GM12878 (cell line): ENCODE measurements around the gene FALEC. TPM values are rescaled to one million over a fixed set of nuclear protein-coding genes. Genes with fewer than 3 reads are reported as not detected.

Experiments used
- ATAC-seq: fragments of 200-7000 bp; cut with Tn5 transposase; 3 replicates; pipeline ENCODE4 v1.9.1; 2020; ENCODE audit warnings: mild to moderate bottlenecking, moderate library complexity
- BruUV-seq: library from RNA; stranded (reverse); fragments of 400-500 nt; replicated peaks from 2 replicates; lab custom pipeline; 2021; lab: Mats Ljungman, UMichigan
- CTCF ChIA-PET: fragments of 300-600 bp; sonication (Branson Sonifier 250); formaldehyde crosslinking; extraction: SDS; loops from one replicate; lab custom pipeline; 2021; ENCODE audit warnings: inconsistent platforms; lab: Yijun Ruan, JAX
- POLR2A ChIA-PET: fragments of 350-600 bp; formaldehyde crosslinking; extraction: SDS; loops from one replicate; lab custom pipeline; 2021; ENCODE audit warnings: inconsistent platforms; lab: Charles Lee
- RAD21 ChIA-PET: fragments of 300-600 bp; sonication (Branson Sonifier 250); formaldehyde crosslinking; loops from one replicate; lab custom pipeline; 2023; ENCODE audit warnings: antibody characterized with exemption; ENCODE audit not compliant: unreplicated experiment; lab: Charles Lee
- SMC1A ChIA-PET: fragments of 300-600 bp; sonication (Branson Sonifier 250); formaldehyde crosslinking; loops from one replicate; lab custom pipeline; 2023; ENCODE audit not compliant: unreplicated experiment, uncharacterized antibody; lab: Charles Lee
- DNase-seq: peaks from one replicate; pipeline ENCODE4 v3.0.0-alpha.2; 2011; ENCODE audit warnings: low read depth, low spot score
- FAIRE-seq: peaks from 3 replicates; lab custom pipeline; 2011; peaks lifted over from hg19 to GRCh38; lab: Jason Lieb, UNC
- H2AFZ ChIP-seq: 2 replicates; pipeline ENCODE4 v1.6.0; 2011; ENCODE audit warnings: low read depth, low read length, control low read depth; ENCODE audit not compliant: control insufficient read depth
- H3K27ac ChIP-seq: 2 replicates; pipeline ENCODE4 v1.5.1; 2011; ENCODE audit warnings: control low read depth; ENCODE audit not compliant: control insufficient read depth, insufficient read depth
- H3K27me3 ChIP-seq, 2 experiments: replicated peaks in 1 of 2; 2 replicates each; pipeline versions ENCODE4 v1.6.0 to v1.6.1; 2011; ENCODE audit warnings: low read length in 1 of 2; ENCODE audit not compliant: control insufficient read depth in 2 of 2, insufficient read depth in 2 of 2
- H3K36me3 ChIP-seq, 2 experiments: 2 replicates each; pipeline ENCODE4 v1.5.1; 2011; ENCODE audit warnings: low read length in 1 of 2; ENCODE audit not compliant: control insufficient read depth in 2 of 2, insufficient read depth in 2 of 2
- H3K4me1 ChIP-seq: 2 replicates; pipeline ENCODE4 v1.6.1; 2011; ENCODE audit warnings: mild to moderate bottlenecking, low read length, moderate library complexity, mixed read lengths; ENCODE audit not compliant: control insufficient read depth, insufficient read depth
- H3K4me2 ChIP-seq: 2 replicates; pipeline ENCODE4 v1.6.0; 2011; ENCODE audit warnings: control low read depth; ENCODE audit not compliant: control insufficient read depth, insufficient read depth
- H3K4me3 ChIP-seq: fragments of 200-600 bp; sonication (generic); 2 replicates; pipeline ENCODE4 v1.5.1; 2016
- H3K79me2 ChIP-seq: 2 replicates; pipeline ENCODE4 v1.6.0; 2011; ENCODE audit warnings: low read length; ENCODE audit not compliant: control insufficient read depth, insufficient read depth
- H3K9ac ChIP-seq: 2 replicates; pipeline ENCODE4 v1.8.0; 2011; ENCODE audit warnings: low read length, control low read depth, mixed read lengths; ENCODE audit not compliant: control insufficient read depth, insufficient read depth
- H3K9me3 ChIP-seq: replicated peaks from 3 replicates; pipeline ENCODE4 v1.5.1; 2011; ENCODE audit warnings: mild to moderate bottlenecking, low read length; ENCODE audit not compliant: control insufficient read depth, insufficient read depth
- H4K20me1 ChIP-seq: 2 replicates; pipeline ENCODE4 v1.6.0; 2011; ENCODE audit not compliant: control insufficient read depth, insufficient read depth
- BCL3 ChIP-seq: IDR thresholded peaks from 2 replicates; pipeline ENCODE4 v1.6.1; 2011; ENCODE audit warnings: borderline replicate concordance, low read depth, mild to moderate bottlenecking, moderate library complexity, low read length; ENCODE audit not compliant: insufficient read depth, poor library complexity, severe bottlenecking
- CEBPB ChIP-seq, 2 experiments: fragments of 150-350 bp in 1 of 2; IDR thresholded peaks; 2 replicates each; pipeline ENCODE4 v1.6.1; 2012 to 2014; ENCODE audit warnings: low read depth in 2 of 2, low read length in 2 of 2, borderline replicate concordance in 1 of 2, inconsistent platforms in 1 of 2
- CREB1 ChIP-seq: IDR thresholded peaks from 2 replicates; pipeline ENCODE4 v1.6.1; 2012; ENCODE audit warnings: low read depth, mild to moderate bottlenecking, inconsistent platforms
- POLR2AphosphoS2 ChIP-seq: IDR thresholded peaks from 2 replicates; pipeline ENCODE4 v1.6.1; 2011; ENCODE audit warnings: low read depth, mild to moderate bottlenecking, low read length, improper control_type of control experiment, moderate library complexity
- SKIL ChIP-seq: fragments of 450-650 bp; IDR thresholded peaks from 2 replicates; pipeline ENCODE4 v1.6.1; 2017; ENCODE audit warnings: mild to moderate bottlenecking, low read depth, inconsistent platforms; ENCODE audit not compliant: poor library complexity, severe bottlenecking
- WGBS: methylation state at CpG from one replicate; pipeline ENCODE4 v1.1.6; 2016; ENCODE audit warnings: low lambda C conversion rate; ENCODE audit not compliant: insufficient replicate concordance, insufficient coverage; ENCODE audit errors: missing lambda C conversion rate; 5-methylcytosine and 5-hydroxymethylcytosine counted together
- in situ Hi-C: fragments of 300-500 bp; cut with MboI; formaldehyde crosslinking; loops from 9 replicates; pipeline ENCODE4 v1.14.3; 2018; ENCODE audit warnings: mixed read lengths
- intact Hi-C: fragments of 100-400 bp; cut with micrococcal nuclease; formaldehyde crosslinking; loops from one replicate; pipeline ENCODE4 v1.14.2; 2022; ENCODE audit not compliant: unreplicated experiment
- polyA plus RNA-seq, 11 experiments: library from polyadenylated mRNA; depleted of rRNA in 4 of 11; unstranded in 6 of 11; stranded (reverse) in 5 of 11; fragments of >200 nt; fragmentation: Nextera tagmentation in 4 of 11; fragmentation: Illumina TruSeq in 1 of 11; extraction: Ambion mirVana in 4 of 11; extraction: Trizol in 1 of 11; gene quantifications; 1 replicate in 1 of 11; 2 replicates in 10 of 11; pipeline versions ENCODE4 v1.2.1 to v1.2.3, GENCODE V29; 2011 to 2016; ENCODE audit warnings: inconsistent platforms in 2 of 11, missing spikeins in 2 of 11, low read depth in 1 of 11
- total RNA-seq, 4 experiments: library from RNA; depleted of rRNA in 3 of 4; stranded (reverse); fragments of >200 nt in 3 of 4; fragmentation: Illumina TruSeq in 1 of 4; extraction: Trizol in 1 of 4; gene quantifications; 2 replicates each; pipeline versions ENCODE4 v1.2.1 to v1.2.3, GENCODE V29; 2013 to 2021

Gene FALEC
- total and polyA plus RNA-seq, 10 of the 15 experiments (the other 5 are each of a cell fraction or from before 2014, with no cell fraction given): 0.21 to 0.71 (median 0.32) TPM; not detected in 3

- H3K4me1 ChIP-seq: no peaks in the 10 kb centered on the region
- ATAC-seq (peak; percentile 25; the same call in 2 of the 3 replicates), DNase-seq (no peak), FAIRE-seq (no peak)
- H3K9me3 ChIP-seq: no peaks in the 10 kb centered on the region
- H3K4me2 ChIP-seq: no peak overlapping the region
- H3K27me3 ChIP-seq: no peaks in the 10 kb centered on the region
- no TSS peak for BruUV-seq
- no peak overlapping the region for H3K4me3 ChIP-seq
- no peak overlapping the region for H2AFZ ChIP-seq
- WGBS: 81% methylated on average over 4 of the region's 4 CpGs
- no peaks in the 10 kb centered on the region for H3K79me2 ChIP-seq
- POLR2A ChIA-PET: no interaction called here
- SMC1A ChIA-PET: no interaction called here
- TF ChIP-seq CEBPB (IDR thresholded peaks at IDR 0.05; ENCODE audit: borderline replicate concordance in 1 of 2, low read depth in 2 of 2, low read length in 2 of 2): no peak
- TF ChIP-seq CREB1: no peak
- 0 out of 2 replicates have a peak, but pooled peaks have one; percentile 19 for TF ChIP-seq POLR2AphosphoS2
- TF ChIP-seq SKIL: no peak
- TF ChIP-seq BCL3: peak; percentile 34
- peaks cover 0 to 2% of the 10 kb centered on the region in 2 experiments; a peak in 1 of 4 replicates for H3K36me3 ChIP-seq
- in situ Hi-C loops (no loop called here), intact Hi-C loops (no loop called here)
- H3K27ac ChIP-seq: no peak overlapping the region
- RAD21 ChIA-PET: no interaction called here
- CTCF ChIA-PET: no interaction called here
- no peak overlapping the region for H3K9ac ChIP-seq
- no peaks in the 10 kb centered on the region for H4K20me1 ChIP-seq
Observed at GRCh38 chr1:150477733-150478132, 37.8 kb upstream of the FALEC start.
